Measurements from ENCODE around the gene C2orf68.

Gene C2orf68

DNA sequence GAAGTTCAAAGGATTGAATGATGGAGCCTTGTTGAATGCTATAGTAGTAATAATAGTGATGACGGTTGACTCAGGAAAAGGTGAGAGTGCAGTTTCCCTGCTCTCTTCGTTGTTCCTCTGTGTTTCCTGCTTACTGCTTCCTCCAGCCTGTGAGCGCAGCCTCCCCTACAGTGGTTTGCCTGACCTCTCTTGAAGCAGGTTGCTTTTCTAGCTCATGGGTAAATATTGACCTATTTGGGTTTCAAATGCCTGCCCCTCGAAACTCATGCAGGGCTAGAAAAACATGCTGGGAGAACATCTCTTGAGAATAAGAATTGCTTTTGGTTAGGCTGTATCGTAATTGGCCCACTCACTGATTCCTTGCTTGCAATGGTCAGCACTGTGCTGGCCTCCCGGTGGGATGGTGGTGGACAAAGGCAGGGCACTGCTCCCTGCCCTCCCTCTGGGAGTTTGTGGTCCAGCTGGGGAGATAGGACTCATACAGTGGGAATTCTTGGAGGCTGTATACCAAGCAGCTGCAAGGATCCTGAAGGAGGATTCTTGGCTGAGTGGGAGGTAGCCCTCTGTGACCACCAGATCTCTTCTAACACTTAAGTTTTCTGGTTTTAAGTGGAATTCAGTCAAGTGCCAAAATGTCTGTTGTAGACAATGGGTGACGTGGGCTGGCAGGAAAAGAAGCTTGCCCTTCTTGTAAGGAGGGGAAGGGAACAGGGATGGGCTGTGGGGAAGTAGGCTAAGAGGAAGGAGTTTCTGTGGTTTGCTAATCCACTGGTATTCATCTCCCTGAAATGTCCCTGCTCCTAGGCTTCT is 21.7 kb downstream of the C2orf68 start:
- TF ChIP-seq POLR2AphosphoS5 (IDR thresholded peaks at IDR 0.05; ENCODE audit: low read depth, low read length) (no peak), TAF1 (IDR thresholded peaks at IDR 0.05; ENCODE audit: borderline replicate concordance, insufficient read depth, low read length) (no peak), FOXP2 (optimal IDR thresholded peaks at IDR 0.05; ENCODE audit: borderline replicate concordance, extremely low read depth, extremely low read length, insufficient read depth) (no peak), SIN3A (IDR thresholded peaks at IDR 0.05; ENCODE audit: borderline replicate concordance, insufficient read depth, low read length) (no peak)
- TF ChIP-seq, protein P1, sequence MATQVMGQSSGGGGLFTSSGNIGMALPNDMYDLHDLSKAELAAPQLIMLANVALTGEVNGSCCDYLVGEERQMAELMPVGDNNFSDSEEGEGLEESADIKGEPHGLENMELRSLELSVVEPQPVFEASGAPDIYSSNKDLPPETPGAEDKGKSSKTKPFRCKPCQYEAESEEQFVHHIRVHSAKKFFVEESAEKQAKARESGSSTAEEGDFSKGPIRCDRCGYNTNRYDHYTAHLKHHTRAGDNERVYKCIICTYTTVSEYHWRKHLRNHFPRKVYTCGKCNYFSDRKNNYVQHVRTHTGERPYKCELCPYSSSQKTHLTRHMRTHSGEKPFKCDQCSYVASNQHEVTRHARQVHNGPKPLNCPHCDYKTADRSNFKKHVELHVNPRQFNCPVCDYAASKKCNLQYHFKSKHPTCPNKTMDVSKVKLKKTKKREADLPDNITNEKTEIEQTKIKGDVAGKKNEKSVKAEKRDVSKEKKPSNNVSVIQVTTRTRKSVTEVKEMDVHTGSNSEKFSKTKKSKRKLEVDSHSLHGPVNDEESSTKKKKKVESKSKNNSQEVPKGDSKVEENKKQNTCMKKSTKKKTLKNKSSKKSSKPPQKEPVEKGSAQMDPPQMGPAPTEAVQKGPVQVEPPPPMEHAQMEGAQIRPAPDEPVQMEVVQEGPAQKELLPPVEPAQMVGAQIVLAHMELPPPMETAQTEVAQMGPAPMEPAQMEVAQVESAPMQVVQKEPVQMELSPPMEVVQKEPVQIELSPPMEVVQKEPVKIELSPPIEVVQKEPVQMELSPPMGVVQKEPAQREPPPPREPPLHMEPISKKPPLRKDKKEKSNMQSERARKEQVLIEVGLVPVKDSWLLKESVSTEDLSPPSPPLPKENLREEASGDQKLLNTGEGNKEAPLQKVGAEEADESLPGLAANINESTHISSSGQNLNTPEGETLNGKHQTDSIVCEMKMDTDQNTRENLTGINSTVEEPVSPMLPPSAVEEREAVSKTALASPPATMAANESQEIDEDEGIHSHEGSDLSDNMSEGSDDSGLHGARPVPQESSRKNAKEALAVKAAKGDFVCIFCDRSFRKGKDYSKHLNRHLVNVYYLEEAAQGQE (IDR thresholded peaks at IDR 0.05; ENCODE audit: insufficient read depth in 1 of 2, low read depth in 2 of 2, low read length in 2 of 2): no peak

DNA sequence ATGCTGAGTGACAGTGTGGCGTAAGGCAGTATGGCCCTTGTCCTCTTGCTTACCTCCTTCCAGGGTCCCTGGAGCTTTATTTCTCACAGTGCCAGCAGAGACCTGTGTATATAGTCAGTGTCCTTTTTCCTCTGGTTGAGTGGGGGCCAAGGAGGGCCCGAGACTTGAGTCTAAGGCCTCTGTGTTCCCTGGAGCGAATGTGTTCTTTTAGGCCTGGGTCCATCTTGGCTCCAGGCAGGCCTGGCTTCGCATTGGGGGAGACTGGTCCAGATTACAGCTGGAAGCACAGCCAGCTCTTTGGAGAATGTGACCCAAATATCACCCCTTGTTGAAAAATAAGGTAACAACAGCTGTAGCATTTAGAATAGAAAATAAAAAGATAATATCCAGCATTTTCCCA is 22.7 kb downstream of the C2orf68 start:
- TF ChIP-seq TAF1 (IDR thresholded peaks at IDR 0.05; ENCODE audit: borderline replicate concordance, insufficient read depth, low read length): no peak
- no peak for TF ChIP-seq POLR2AphosphoS5 (IDR thresholded peaks at IDR 0.05; ENCODE audit: low read depth, low read length)
- TF ChIP-seq FOXP2 (optimal IDR thresholded peaks at IDR 0.05; ENCODE audit: borderline replicate concordance, extremely low read depth, extremely low read length, insufficient read depth): no peak
- no peak for TF ChIP-seq SIN3A (IDR thresholded peaks at IDR 0.05; ENCODE audit: borderline replicate concordance, insufficient read depth, low read length)
- TF ChIP-seq, protein P1 (IDR thresholded peaks at IDR 0.05; ENCODE audit: insufficient read depth in 1 of 2, low read depth in 2 of 2, low read length in 2 of 2): no peak

DNA sequence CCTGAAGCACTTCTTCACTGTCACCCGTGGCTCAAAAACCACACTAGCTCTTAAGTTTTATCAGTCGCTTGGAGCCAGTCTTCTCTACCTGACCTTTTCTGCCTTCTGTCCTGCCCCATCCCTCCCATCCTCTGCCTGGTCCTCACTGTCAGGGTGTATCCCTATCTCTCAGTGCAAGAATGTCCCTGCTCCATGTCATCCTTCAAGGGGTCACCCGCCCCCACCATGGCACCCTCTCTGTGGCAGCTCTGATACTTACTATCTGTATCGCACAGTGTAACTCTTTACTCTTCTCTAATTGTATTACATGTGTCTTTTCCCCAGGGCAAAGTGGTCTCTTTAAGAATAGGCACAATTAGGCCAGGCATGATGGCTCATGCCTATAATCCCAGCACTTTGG is 23.2 kb downstream of the C2orf68 start:
- TF ChIP-seq TAF1 (IDR thresholded peaks at IDR 0.05; ENCODE audit: borderline replicate concordance, insufficient read depth, low read length) (no peak), POLR2AphosphoS5 (IDR thresholded peaks at IDR 0.05; ENCODE audit: low read depth, low read length) (no peak), FOXP2 (optimal IDR thresholded peaks at IDR 0.05; ENCODE audit: borderline replicate concordance, extremely low read depth, extremely low read length, insufficient read depth) (no peak), SIN3A (IDR thresholded peaks at IDR 0.05; ENCODE audit: borderline replicate concordance, insufficient read depth, low read length) (no peak)
- TF ChIP-seq, protein P1 (IDR thresholded peaks at IDR 0.05; ENCODE audit: insufficient read depth in 1 of 2, low read depth in 2 of 2, low read length in 2 of 2): no peak

DNA sequence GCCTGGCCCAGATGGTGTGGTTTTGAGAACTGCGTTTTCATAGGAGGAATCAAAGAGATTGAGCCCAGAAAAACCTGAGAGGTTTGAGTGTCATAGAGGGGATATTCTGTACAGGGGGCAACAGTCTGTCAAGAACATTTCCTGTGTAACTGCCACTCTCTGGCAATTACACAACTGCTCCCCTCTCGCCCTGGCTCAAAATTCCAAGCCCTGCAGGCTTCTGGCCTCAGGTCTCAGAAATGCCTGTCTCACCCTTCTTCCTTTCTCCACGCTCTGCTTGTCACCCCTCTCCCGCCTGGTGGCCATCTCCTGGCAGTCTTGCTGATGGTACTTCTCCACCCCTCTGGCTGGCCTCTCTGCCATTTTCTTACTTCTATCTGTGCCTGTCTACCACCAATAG is 23.6 kb downstream of the C2orf68 start:
- TF ChIP-seq, protein P1 (IDR thresholded peaks at IDR 0.05; ENCODE audit: insufficient read depth in 1 of 2, low read depth in 2 of 2, low read length in 2 of 2): no peak
- TF ChIP-seq TAF1 (IDR thresholded peaks at IDR 0.05; ENCODE audit: borderline replicate concordance, insufficient read depth, low read length): no peak
- TF ChIP-seq FOXP2 (optimal IDR thresholded peaks at IDR 0.05; ENCODE audit: borderline replicate concordance, extremely low read depth, extremely low read length, insufficient read depth): no peak
- TF ChIP-seq POLR2AphosphoS5 (IDR thresholded peaks at IDR 0.05; ENCODE audit: low read depth, low read length): no peak
- TF ChIP-seq SIN3A (IDR thresholded peaks at IDR 0.05; ENCODE audit: borderline replicate concordance, insufficient read depth, low read length): no peak

Data from PFSK-1 (cell line).